Aorta (tissue), 5 donors: Measurements from ENCODE around the gene MYO1E. TPM values are rescaled to one million over a fixed set of nuclear protein-coding genes. Genes with fewer than 3 reads are reported as not detected.

Experiments
- ATAC-seq: fragments of 200-7000 bp; cut with Tn5 transposase; one replicate; pipeline ENCODE4 v1.9.1; 2022; ENCODE audit warnings: moderate library complexity; ENCODE audit not compliant: low FRiP score
- DNase-seq, 2 donors: peaks; one replicate each; pipeline ENCODE4 v3.0.0-alpha.2; 2020
- H3K27ac ChIP-seq, 2 donors: one replicate each; pipeline ENCODE4 v1.5.1; 2013; ENCODE audit warnings: low read length in 2 of 2, mild to moderate bottlenecking in 2 of 2, moderate library complexity in 2 of 2, control low read depth in 1 of 2, inconsistent platforms in 1 of 2, low read depth in 1 of 2
- H3K27me3 ChIP-seq, 2 donors: one replicate each; pipeline ENCODE4 v1.6.1; 2013; ENCODE audit warnings: control low read depth in 1 of 2, low read length in 1 of 2, mild to moderate bottlenecking in 1 of 2, moderate library complexity in 1 of 2; ENCODE audit not compliant: insufficient read depth in 2 of 2, control insufficient read depth in 1 of 2
- H3K36me3 ChIP-seq, 2 donors: one replicate each; pipeline ENCODE4 v1.6.1; 2013; ENCODE audit warnings: control low read depth in 1 of 2, low read length in 1 of 2, mild to moderate bottlenecking in 1 of 2; ENCODE audit not compliant: insufficient read depth in 2 of 2, control insufficient read depth in 1 of 2
- H3K4me1 ChIP-seq, 2 donors: one replicate each; pipeline ENCODE4 v1.6.1; 2013; ENCODE audit warnings: low read length in 2 of 2, control low read depth in 1 of 2, mild to moderate bottlenecking in 1 of 2, moderate library complexity in 1 of 2; ENCODE audit not compliant: insufficient read depth in 2 of 2, control insufficient read depth in 1 of 2
- H3K4me3 ChIP-seq, 2 donors: one replicate each; pipeline ENCODE4 v1.5.1; 2013; ENCODE audit warnings: low read length in 2 of 2, control low read depth in 1 of 2, mild to moderate bottlenecking in 1 of 2
- H3K9me3 ChIP-seq: one replicate; pipeline ENCODE4 v1.6.1; 2013; ENCODE audit warnings: mild to moderate bottlenecking, low read length; ENCODE audit not compliant: control insufficient read depth
- WGBS, 2 donors: extraction: QIAGEN DNeasy Blood & Tissue Kit; methylation state at CpG; one replicate each; pipeline ENCODE4 v1.1.7; 2013; 5-methylcytosine and 5-hydroxymethylcytosine counted together
- intact Hi-C, 2 donors: fragments of 100-400 bp; cut with DNase I; formaldehyde crosslinking; loops; one replicate each; pipeline versions ENCODE4 v1.14.2 to v1.15.0; 2022
- polyA plus RNA-seq, 2 donors: library from polyadenylated mRNA; stranded (reverse); fragments of 200-250 nt; gene quantifications; one replicate each; pipeline ENCODE4 v1.2.3, GENCODE V29; 2013
- total RNA-seq, 2 donors: library from RNA; stranded (reverse); fragmentation: NEBNext Ultra II Directional; extraction: Animal tissue kit (Norgen Biotek cat#: 25700); gene quantifications; one replicate each; pipeline ENCODE4 v1.2.1, GENCODE V29; 2021
- donor health status: healthy with polysubstance abuse.
- donor health status: Bipolar disorder and iron deficiency.
- donor health status: DM: no; HTN: no; CAD: no.
- donor health status: DM: no; HTN: no; CAD: no.
- donor health status: DM: yes; HTN: yes; CAD: no.

The MYO1E gene
- total and polyA plus RNA-seq, 4 donors = 44.6 to 225 (median 105) TPM

DNA sequence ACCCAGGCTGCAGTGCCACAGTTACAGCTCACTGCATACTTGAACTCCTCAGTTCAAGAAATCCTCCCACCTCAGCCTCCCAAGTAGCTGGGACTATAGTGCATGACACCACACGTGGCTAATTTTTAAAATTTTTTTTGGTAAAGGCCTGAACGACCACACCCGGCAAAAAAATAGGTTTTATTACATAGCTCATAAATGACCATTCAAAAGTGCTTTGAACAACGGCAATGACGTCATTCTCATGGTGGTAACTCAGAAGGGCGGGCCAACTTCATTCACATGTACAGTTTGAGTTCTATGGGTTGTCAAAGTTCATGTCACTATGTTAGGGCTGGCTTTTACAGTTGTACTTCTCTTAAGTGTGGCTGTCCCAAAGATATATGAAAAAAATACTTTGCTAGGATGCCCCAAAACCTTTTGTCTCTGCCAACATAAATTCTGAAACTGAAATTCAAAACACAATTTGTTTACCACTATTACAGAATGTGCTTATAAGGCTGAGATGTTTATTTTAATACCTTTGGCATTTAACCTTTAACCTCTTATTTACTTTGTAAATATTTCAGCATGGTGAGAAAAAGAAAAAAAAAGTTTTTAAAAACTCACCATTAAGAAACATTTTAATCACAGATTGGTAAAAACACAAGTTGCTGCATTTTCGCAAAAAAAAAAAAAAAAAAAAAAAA, 6.2 kb downstream of the MYO1E start:
- no peak overlapping the region for H3K27ac ChIP-seq
- H3K27me3 ChIP-seq = no peaks in the 10 kb centered on the region
- no peak overlapping the region for H3K4me3 ChIP-seq
- 58 to 76% methylated on average over 7 of the region's 7 CpGs for WGBS, 2 donors
- intact Hi-C loops = no loop called here
- H3K36me3 ChIP-seq = no peaks in the 10 kb centered on the region
- no peaks in the 10 kb centered on the region for H3K9me3 ChIP-seq
- peaks cover 0 to 11% of the 10 kb centered on the region in 2 donors for H3K4me1 ChIP-seq
- no peak for DNase-seq
- ATAC-seq = no peak

DNA sequence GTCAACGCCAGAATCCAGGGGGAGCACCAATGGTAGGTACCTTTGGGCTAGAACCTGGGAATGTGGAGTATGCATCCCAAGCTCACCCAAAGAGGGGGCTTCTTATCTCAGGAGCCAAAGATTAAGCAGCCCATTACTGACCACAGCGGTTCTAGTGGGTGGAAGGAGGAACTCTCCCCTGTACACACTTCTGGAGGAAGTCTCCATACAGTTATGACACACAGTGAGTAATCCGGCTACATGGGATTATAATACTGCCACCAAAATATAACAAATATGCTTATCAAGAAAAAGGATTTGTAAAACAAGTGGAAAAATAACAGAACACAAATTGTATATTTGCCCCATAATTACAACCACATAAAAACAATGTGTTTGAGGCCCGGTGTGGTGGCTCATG, 8.4 kb downstream of the MYO1E start:
- H3K36me3 ChIP-seq = peaks cover 0 to 2% of the 10 kb centered on the region in 2 donors
- DNase-seq = no peak
- H3K27ac ChIP-seq = no peak overlapping the region
- H3K4me3 ChIP-seq = no peak overlapping the region
- H3K4me1 ChIP-seq = peaks cover 0 to under 1% of the 10 kb centered on the region in 2 donors
- ATAC-seq = no peak
- no peaks in the 10 kb centered on the region for H3K27me3 ChIP-seq
- no peaks in the 10 kb centered on the region for H3K9me3 ChIP-seq
- intact Hi-C loops = no loop called here
- 93 to 94% methylated on average over 4 of the region's 4 CpGs for WGBS, 2 donors

DNA sequence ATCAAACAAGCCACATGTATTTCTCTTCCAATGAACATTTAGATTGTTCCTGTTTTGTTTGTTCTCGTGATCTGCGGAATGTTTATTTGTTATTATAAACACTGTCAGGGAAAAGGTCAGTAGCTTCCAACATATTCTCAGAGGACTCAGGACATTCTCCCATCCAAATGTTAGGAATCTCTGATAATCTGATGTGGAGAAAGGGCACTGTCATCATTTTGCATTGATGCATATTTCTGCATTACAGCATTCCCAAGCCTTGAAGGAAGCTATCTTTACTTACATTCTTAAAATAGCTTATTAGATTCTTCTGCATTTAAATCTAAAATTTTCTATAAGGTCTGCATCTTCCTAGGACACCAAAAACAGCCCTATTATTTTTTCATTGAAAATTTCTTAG, 10.3 kb downstream of the MYO1E start:
- ATAC-seq (no peak), DNase-seq (no peak)
- Histone ChIP-seq H3K4me3 (no peak overlapping the region), H3K27ac (no peak overlapping the region), H3K9me3 (no peaks in the 10 kb centered on the region), H3K27me3 (no peaks in the 10 kb centered on the region), H3K4me1 (no peaks in the 10 kb centered on the region), H3K36me3 (peaks cover 0 to 2% of the 10 kb centered on the region in 2 donors)
- intact Hi-C loops = no loop called here
- 72 to 89% methylated on average over 2 of the region's 2 CpGs for WGBS, 2 donors

DNA sequence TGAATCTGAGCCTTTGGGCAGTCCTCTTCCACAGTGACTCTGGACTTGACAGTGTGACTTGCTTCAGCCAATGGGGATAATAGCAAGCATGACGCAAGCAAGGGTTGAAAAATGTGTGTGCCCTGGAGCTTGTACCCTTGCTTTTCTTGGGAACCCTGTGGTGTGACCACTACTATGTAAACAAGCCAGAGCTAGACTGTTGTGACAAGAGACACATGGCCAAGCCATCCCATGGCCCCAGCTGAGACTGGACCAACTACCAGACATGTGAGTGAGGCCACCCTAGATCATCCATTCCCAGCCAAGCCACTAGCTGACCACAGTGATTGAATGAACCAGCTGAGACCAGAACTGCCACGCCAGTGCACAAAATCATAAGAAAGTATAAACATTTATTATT, 11.8 kb downstream of the MYO1E start:
- ATAC-seq (no peak), DNase-seq (no peak)
- Histone ChIP-seq H3K27ac (no peak overlapping the region), H3K9me3 (no peaks in the 10 kb centered on the region), H3K4me1 (peaks cover 0 to 4% of the 10 kb centered on the region in 2 donors), H3K27me3 (no peaks in the 10 kb centered on the region), H3K4me3 (no peak overlapping the region), H3K36me3 (peaks cover 0 to 2% of the 10 kb centered on the region in 2 donors)
- intact Hi-C loops = no loop called here
- WGBS, 2 donors = 87 to 95% methylated on average over 2 of the region's 2 CpGs

DNA sequence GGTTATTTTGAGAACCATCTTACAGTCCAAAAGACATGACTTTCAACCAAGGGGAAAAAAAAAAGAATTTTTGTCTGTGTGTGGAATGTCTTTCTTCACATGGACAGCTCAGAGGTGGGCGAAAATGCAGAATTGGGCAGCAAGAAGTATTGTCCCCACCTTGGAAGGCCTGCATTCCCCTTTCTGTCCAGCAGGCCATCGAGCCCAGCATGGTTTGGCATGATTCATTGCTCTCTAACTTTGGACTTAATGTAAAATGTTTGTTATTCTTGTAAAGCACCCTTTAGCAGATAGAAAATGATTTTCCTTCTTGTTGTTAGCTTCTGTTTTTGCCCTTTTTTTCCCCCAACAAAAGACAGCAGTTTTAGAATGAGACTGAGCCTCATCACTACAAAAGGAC, 12.4 kb downstream of the MYO1E start:
- DNase-seq = no peak
- intact Hi-C loops = no loop called here
- Histone ChIP-seq H3K4me1 (peaks cover 0 to 4% of the 10 kb centered on the region in 2 donors), H3K36me3 (peaks cover 0 to 2% of the 10 kb centered on the region in 2 donors), H3K27ac (no peak overlapping the region), H3K9me3 (no peaks in the 10 kb centered on the region), H3K27me3 (no peaks in the 10 kb centered on the region), H3K4me3 (no peak overlapping the region)
- ATAC-seq = no peak
- 67 to 69% methylated on average over 2 of the region's 2 CpGs for WGBS, 2 donors

DNA sequence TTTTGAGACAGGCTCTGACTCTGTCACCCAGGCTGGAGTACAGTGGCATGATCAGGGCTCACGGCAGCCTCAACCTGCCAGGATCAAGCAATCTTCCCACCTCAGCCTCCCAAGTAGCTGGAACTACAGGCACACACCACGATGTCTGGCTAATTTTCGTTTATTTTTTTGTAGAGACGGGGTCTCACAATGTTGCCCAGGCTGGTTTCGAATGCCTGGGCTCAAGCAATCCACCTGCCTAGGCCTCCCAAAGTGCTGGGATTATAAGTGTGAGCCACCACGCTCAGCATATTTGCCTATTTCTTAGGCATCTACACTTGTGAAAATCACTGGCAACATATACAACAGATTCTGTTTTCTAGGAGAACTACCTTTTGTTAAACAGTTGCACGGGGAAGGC, 16.9 kb downstream of the MYO1E start:
- no peaks in the 10 kb centered on the region for H3K27me3 ChIP-seq
- ATAC-seq = no peak
- peaks cover 0 to 2% of the 10 kb centered on the region in 2 donors for H3K36me3 ChIP-seq
- no peaks in the 10 kb centered on the region for H3K9me3 ChIP-seq
- WGBS, 2 donors = 93% methylated on average over 7 of the region's 7 CpGs
- DNase-seq = no peak
- intact Hi-C loops = no loop called here
- no peak overlapping the region for H3K27ac ChIP-seq
- no peak overlapping the region for H3K4me3 ChIP-seq
- peaks cover 0 to 10% of the 10 kb centered on the region in 2 donors for H3K4me1 ChIP-seq

DNA sequence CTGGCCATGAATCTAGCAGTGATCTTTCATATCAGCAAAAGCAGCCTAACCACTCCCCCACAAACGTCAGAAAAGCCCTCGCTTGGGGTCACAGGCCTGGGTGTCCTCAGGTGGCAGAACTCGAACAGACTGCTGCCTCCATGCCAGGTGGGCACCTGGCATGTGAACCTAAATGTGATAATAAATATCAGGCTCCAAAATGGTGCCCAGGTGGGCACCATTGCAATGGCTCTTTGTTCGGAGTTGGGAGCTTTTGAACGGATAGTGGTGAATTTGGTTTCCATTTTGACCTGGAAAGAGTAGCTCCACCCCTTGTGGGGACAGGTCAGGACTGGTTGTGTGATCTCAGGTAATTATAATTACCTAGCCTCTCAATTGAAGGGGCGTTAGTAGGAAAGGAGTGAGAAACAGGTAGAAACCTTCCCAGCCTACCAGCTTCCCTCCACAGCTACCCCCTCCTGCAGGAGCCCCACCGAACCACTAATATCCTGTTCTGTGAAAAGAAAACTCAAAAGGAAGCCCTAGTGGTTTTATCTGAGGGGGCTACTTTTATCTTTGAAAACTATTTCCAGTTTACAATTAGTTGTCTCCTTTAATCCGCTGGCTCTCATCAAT, 18.1 kb downstream of the MYO1E start:
- ATAC-seq = no peak
- intact Hi-C loops = no loop called here
- Histone ChIP-seq H3K4me3 (no peak overlapping the region), H3K36me3 (peaks cover 0 to under 1% of the 10 kb centered on the region in 2 donors), H3K27ac (no peak overlapping the region), H3K27me3 (no peaks in the 10 kb centered on the region), H3K4me1 (peaks cover 7 to 10% of the 10 kb centered on the region in 2 donors), H3K9me3 (no peaks in the 10 kb centered on the region)
- DNase-seq = no peak
- WGBS, 2 donors = 80 to 85% methylated on average over 8 of the region's 8 CpGs

DNA sequence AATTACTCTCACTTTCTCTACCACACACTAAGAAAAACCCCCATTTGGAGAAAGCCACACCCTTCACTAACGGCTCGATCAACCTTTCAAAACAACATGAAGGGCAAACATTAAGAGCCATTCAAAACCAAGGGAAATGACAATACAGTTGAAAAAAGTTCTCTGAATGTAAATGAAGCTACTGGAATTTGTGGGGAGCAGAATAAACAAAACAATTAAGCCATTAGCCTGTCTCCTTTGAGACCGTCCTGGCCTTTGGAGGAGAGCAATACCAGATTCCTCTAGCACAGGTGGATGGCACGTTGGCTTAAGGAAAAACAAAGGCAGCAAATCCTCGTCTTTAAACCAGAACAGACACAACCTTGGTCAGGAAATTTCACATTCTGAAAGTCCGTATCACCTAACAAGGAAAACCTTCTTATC, 18.7 kb downstream of the MYO1E start:
- Histone ChIP-seq H3K36me3 (no peaks in the 10 kb centered on the region), H3K4me1 (peaks cover 8 to 10% of the 10 kb centered on the region in 2 donors), H3K27ac (no peak overlapping the region), H3K27me3 (no peaks in the 10 kb centered on the region), H3K9me3 (no peaks in the 10 kb centered on the region), H3K4me3 (no peak overlapping the region)
- ATAC-seq = no peak
- intact Hi-C loops = no loop called here
- 91 to 92% methylated on average over 6 of the region's 6 CpGs for WGBS, 2 donors
- DNase-seq = no peak

DNA sequence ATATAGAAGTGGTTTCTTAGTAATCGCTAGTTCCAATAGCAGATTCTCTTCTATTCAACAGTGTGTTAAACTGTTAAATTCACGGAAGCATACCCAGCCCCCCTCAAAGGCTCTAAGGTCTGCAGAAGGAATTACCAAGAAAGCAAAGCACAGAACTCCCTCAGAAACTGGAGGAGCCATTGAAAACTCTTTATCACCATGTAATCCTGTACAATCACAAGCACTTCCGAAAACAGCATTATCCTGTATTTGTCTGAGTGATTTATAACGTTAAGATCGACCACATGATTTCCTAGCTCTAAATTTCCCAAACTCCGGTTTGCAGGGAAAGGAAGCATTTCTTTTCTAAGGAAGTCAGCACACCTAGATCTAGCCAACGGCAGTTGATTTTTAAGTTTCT, 20.0 kb downstream of the MYO1E start:
- ATAC-seq = no peak
- no peak overlapping the region for H3K4me3 ChIP-seq
- intact Hi-C loops = no loop called here

More for the DNA sequence above, 20.0 kb downstream of the MYO1E start:
- Histone ChIP-seq H3K4me1 (peaks cover 8 to 10% of the 10 kb centered on the region in 2 donors), H3K27ac (no peak overlapping the region), H3K27me3 (no peaks in the 10 kb centered on the region), H3K36me3 (no peaks in the 10 kb centered on the region), H3K9me3 (no peaks in the 10 kb centered on the region)
- 31 to 48% methylated on average over 7 of the region's 7 CpGs for WGBS, 2 donors
- no peak for DNase-seq
